ENCODE results near the gene TSC1. TPM values are rescaled to one million over a fixed set of nuclear protein-coding genes. Genes with fewer than 3 reads are reported as not detected.

Gene TSC1
- total RNA-seq, 1 donor from 2014 or later, result 50.9 TPM

DNA sequence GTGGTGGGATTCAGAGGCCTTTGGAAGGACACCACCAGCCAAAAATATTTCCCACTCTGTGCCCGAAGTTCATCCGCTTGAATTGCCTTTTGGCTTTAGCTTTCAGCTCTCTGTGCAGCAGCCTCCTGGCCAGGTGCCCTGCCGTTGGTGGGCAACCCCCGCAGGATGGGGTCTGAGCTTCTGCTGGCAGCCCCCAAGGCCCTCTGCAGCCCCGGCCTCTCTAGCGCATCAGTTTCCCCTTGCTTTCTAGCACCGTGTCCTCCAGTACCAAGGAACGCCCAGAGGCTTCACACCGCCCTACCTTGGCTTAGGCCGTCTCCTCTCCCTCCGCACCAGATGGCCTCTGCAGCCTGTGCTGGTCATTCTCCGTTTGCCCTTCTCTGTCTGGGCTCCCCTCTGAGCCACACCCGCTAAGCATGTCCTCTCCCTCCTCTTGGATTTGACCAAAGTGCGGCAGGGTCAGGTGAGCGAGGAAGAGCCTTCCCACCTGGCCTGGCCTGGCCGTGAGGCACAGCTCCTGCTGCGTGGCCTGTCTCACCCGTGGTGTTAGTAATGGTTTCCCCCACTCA lies 4.2 kb upstream of the TSC1 start:
- peaks cover 15% of the 10 kb centered on the region for H3K4me1 Mint-ChIP-seq
- no peak overlapping the region for H3K27ac Mint-ChIP-seq (ENCODE audit: unreplicated experiment)
- no peaks in the 10 kb centered on the region for H3K36me3 Mint-ChIP-seq (ENCODE audit: low read depth)

GRCh38 chr9:132947756-132948155 lies 3.3 kb upstream of the TSC1 start:
- H3K27me3 Mint-ChIP-seq (ENCODE audit: low read depth), result no peaks in the 10 kb centered on the region
- H3K9me3 Mint-ChIP-seq, result no peaks in the 10 kb centered on the region
- no peak overlapping the region for H3K27ac Mint-ChIP-seq (ENCODE audit: unreplicated experiment)
- peaks cover 23% of the 10 kb centered on the region for H3K4me1 Mint-ChIP-seq
- no peak for TF ChIP-seq CTCF (conservative IDR thresholded peaks at IDR 0.05)
- H3K36me3 Mint-ChIP-seq (ENCODE audit: low read depth), result no peaks in the 10 kb centered on the region
- no peak overlapping the region for H3K4me3 Mint-ChIP-seq
- no peak for DNase-seq (ENCODE audit: low read depth, low spot score)

More for the DNA sequence above, 4.2 kb upstream of the TSC1 start:
- no peak for DNase-seq (ENCODE audit: low read depth, low spot score)
- H3K27me3 Mint-ChIP-seq (ENCODE audit: low read depth), result no peaks in the 10 kb centered on the region
- no peak overlapping the region for H3K4me3 Mint-ChIP-seq
- TF ChIP-seq CTCF (conservative IDR thresholded peaks at IDR 0.05), result no peak
- no peaks in the 10 kb centered on the region for H3K9me3 Mint-ChIP-seq

DNA sequence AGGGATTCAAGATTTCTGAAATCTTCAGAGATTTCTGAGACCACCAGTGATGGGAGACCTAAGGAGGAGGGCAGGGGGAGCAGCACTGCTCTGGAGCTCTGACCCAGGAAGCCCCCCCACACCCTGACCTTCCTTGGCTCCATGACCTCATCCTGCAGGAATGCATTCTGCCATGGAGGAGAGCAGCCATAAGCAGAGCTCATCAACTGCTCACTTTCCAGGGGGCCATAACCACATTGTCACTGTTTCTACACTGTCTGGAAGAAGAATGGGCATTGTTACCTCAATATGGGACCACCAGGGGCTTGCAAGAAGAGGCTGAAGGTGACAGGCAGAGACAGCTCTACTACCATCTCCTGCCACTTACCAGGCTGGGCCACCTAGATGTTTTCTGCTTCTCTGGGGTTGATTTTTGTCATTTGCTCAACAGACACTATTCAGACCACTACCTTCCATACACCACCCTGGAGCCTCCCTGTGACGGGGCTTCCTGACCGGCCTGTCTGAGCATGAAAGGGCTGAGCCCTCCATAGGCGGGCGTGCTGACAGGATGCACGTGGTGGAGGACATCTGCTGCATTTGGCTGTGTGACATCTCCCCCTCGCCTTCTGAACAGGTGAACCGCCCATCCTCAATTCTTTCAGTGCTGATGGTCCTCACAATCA lies 2.3 kb upstream of the TSC1 start:
- no peak for TF ChIP-seq CTCF (conservative IDR thresholded peaks at IDR 0.05)
- peak overlapping the region; percentile 95 for H3K4me3 Mint-ChIP-seq
- no peaks in the 10 kb centered on the region for H3K27me3 Mint-ChIP-seq (ENCODE audit: low read depth)
- H3K4me1 Mint-ChIP-seq, result peaks cover 29% of the 10 kb centered on the region
- DNase-seq (ENCODE audit: low read depth, low spot score), result no peak
- H3K9me3 Mint-ChIP-seq, result no peaks in the 10 kb centered on the region
- no peaks in the 10 kb centered on the region for H3K36me3 Mint-ChIP-seq (ENCODE audit: low read depth)
- no peak overlapping the region for H3K27ac Mint-ChIP-seq (ENCODE audit: unreplicated experiment)

DNA sequence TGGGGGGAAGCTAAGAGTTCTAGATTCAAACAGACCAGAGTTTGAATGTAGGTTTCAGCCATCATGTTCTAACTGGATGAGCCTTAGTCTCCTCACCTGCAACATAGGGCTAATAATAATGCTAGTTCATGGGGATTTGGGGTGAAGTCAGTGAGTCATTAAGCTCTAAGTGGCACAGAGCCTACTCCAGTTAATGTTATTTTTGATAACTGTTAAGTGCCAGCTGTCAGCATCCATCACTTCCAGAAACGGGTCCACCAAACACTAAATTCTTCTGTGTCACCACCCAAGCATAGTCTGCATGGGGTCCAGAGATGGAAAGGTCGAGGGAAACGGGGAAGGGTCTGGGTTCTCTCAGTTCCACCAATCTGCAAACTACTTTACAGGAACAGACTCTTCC lies 1.8 kb upstream of the TSC1 start:
- no peak for TF ChIP-seq CTCF (conservative IDR thresholded peaks at IDR 0.05)
- H3K27ac Mint-ChIP-seq (ENCODE audit: unreplicated experiment), result no peak overlapping the region
- peaks cover 29% of the 10 kb centered on the region for H3K4me1 Mint-ChIP-seq
- peak overlapping the region; percentile 95 for H3K4me3 Mint-ChIP-seq
- H3K36me3 Mint-ChIP-seq (ENCODE audit: low read depth), result no peaks in the 10 kb centered on the region
- H3K9me3 Mint-ChIP-seq, result no peaks in the 10 kb centered on the region
- DNase-seq (ENCODE audit: low read depth, low spot score), result no peak
- no peaks in the 10 kb centered on the region for H3K27me3 Mint-ChIP-seq (ENCODE audit: low read depth)

GRCh38 chr9:132945186-132946130 lies 1.0 kb upstream of the TSC1 start:
- Mint-ChIP-seq H3K9me3 (no peaks in the 10 kb centered on the region), H3K27ac (ENCODE audit: unreplicated experiment) (no peak overlapping the region), H3K4me3 (peak overlapping the region; percentile 95), H3K36me3 (ENCODE audit: low read depth) (no peaks in the 10 kb centered on the region), H3K4me1 (peaks cover 29% of the 10 kb centered on the region), H3K27me3 (ENCODE audit: low read depth) (no peaks in the 10 kb centered on the region)
- no peak for TF ChIP-seq CTCF (conservative IDR thresholded peaks at IDR 0.05)
- no peak for DNase-seq (ENCODE audit: low read depth, low spot score)

All from neural crest cell (in vitro differentiated cells).